IPS-20b (cell line): ENCODE data around the gene CYB5R3.
"Not testable (repeated sequence)": the region's sequence is repeated elsewhere in the genome, so short reads cannot be mapped to it uniquely, and the experiment has no call there.

Experiments
- H3K27ac ChIP-seq: one replicate; pipeline ENCODE4 v1.5.1; 2013; ENCODE audit warnings: low read length
- H3K27me3 ChIP-seq: 2 replicates; pipeline ENCODE4 v1.6.1; 2013; ENCODE audit warnings: mild to moderate bottlenecking, low read length, inconsistent platforms; ENCODE audit not compliant: insufficient read depth
- H3K36me3 ChIP-seq: 2 replicates; pipeline ENCODE4 v1.6.1; 2013; ENCODE audit warnings: low read depth, mild to moderate bottlenecking, inconsistent platforms, low read length, moderate library complexity; ENCODE audit not compliant: insufficient read depth
- H3K4me1 ChIP-seq: 2 replicates; pipeline ENCODE4 v1.6.1; 2013; ENCODE audit warnings: mild to moderate bottlenecking, control low read depth, inconsistent platforms, low read length, moderate library complexity; ENCODE audit not compliant: insufficient read depth
- H3K4me3 ChIP-seq: 2 replicates; pipeline ENCODE4 v1.5.1; 2013; ENCODE audit warnings: mild to moderate bottlenecking, low read length, inconsistent platforms
- H3K9ac ChIP-seq: 2 replicates; pipeline ENCODE4 v1.6.1; 2013; ENCODE audit warnings: low read depth, mild to moderate bottlenecking, inconsistent platforms, low read length, moderate library complexity
- H3K9me3 ChIP-seq: 2 replicates; pipeline ENCODE4 v1.6.1; 2013; ENCODE audit warnings: mild to moderate bottlenecking, low read depth, low read length, inconsistent platforms; ENCODE audit not compliant: insufficient read depth

The CYB5R3 gene

GRCh38 chr22:42626431-42626830, 22.8 kb downstream of the CYB5R3 start:
- Histone ChIP-seq H3K27me3 (no peaks in the 10 kb centered on the region), H3K4me3 (no peak overlapping the region), H3K9ac (no peak overlapping the region), H3K4me1 (no peaks in the 10 kb centered on the region), H3K36me3 (peaks cover 61% of the 10 kb centered on the region), H3K27ac (no peak overlapping the region), H3K9me3 (no peaks in the 10 kb centered on the region)

GRCh38 chr22:42625416-42625815, 23.8 kb downstream of the CYB5R3 start:
- Histone ChIP-seq H3K9ac (no peak overlapping the region), H3K36me3 (peaks cover 57% of the 10 kb centered on the region)

GRCh38 chr22:42624551-42625106, 24.6 kb downstream of the CYB5R3 start:
- peaks cover 55% of the 10 kb centered on the region for H3K36me3 ChIP-seq
- H3K9me3 ChIP-seq = no peaks in the 10 kb centered on the region
- no peak overlapping the region for H3K9ac ChIP-seq
- H3K27me3 ChIP-seq = no peaks in the 10 kb centered on the region
- H3K27ac ChIP-seq = no peak overlapping the region
- no peak overlapping the region for H3K4me3 ChIP-seq
- no peaks in the 10 kb centered on the region for H3K4me1 ChIP-seq

More at GRCh38 chr22:42625416-42625815, 23.8 kb downstream of the CYB5R3 start:
- Histone ChIP-seq H3K27me3 (no peaks in the 10 kb centered on the region), H3K9me3 (no peaks in the 10 kb centered on the region), H3K4me1 (no peaks in the 10 kb centered on the region), H3K4me3 (no peak overlapping the region), H3K27ac (no peak overlapping the region)

GRCh38 chr22:42623756-42624441, 25.3 kb downstream of the CYB5R3 start:
- Histone ChIP-seq H3K36me3 (peaks cover 60% of the 10 kb centered on the region), H3K9me3 (no peaks in the 10 kb centered on the region), H3K27ac (no peak overlapping the region), H3K4me3 (no peak overlapping the region), H3K9ac (no peak overlapping the region), H3K4me1 (no peaks in the 10 kb centered on the region), H3K27me3 (no peaks in the 10 kb centered on the region)

- no peaks in the 10 kb centered on the region for H3K27me3 ChIP-seq
- no peak overlapping the region for H3K27ac ChIP-seq
- H3K9me3 ChIP-seq = no peaks in the 10 kb centered on the region
- H3K4me3 ChIP-seq = no peak overlapping the region
- H3K4me1 ChIP-seq = no peaks in the 10 kb centered on the region
- peaks cover 55% of the 10 kb centered on the region for H3K36me3 ChIP-seq
- no peak overlapping the region for H3K9ac ChIP-seq
Observed at GRCh38 chr22:42623301-42623751, 25.9 kb downstream of the CYB5R3 start.

GRCh38 chr22:42622061-42622710, 27.0 kb downstream of the CYB5R3 start:
- H3K36me3 ChIP-seq = peaks cover 43% of the 10 kb centered on the region
- H3K4me3 ChIP-seq = no peak overlapping the region
- no peaks in the 10 kb centered on the region for H3K9me3 ChIP-seq
- H3K27ac ChIP-seq = no peak overlapping the region
- no peak overlapping the region for H3K9ac ChIP-seq
- no peaks in the 10 kb centered on the region for H3K27me3 ChIP-seq
- H3K4me1 ChIP-seq = no peaks in the 10 kb centered on the region; the same call in 1 of the 2 replicates

- H3K27ac ChIP-seq = no peak overlapping the region
- H3K9ac ChIP-seq = no peak overlapping the region
- H3K4me3 ChIP-seq = no peak overlapping the region
Observed at GRCh38 chr22:42621505-42622002, 27.6 kb downstream of the CYB5R3 start.

GRCh38 chr22:42620084-42620483, 29.1 kb downstream of the CYB5R3 start:
- H3K27me3 ChIP-seq = no peaks in the 10 kb centered on the region
- no peaks in the 10 kb centered on the region; the same call in 1 of the 2 replicates for H3K4me1 ChIP-seq
- H3K4me3 ChIP-seq = no peak overlapping the region
- H3K9ac ChIP-seq = no peak overlapping the region
- H3K27ac ChIP-seq = no peak overlapping the region
- no peaks in the 10 kb centered on the region for H3K9me3 ChIP-seq
- peaks cover 33% of the 10 kb centered on the region for H3K36me3 ChIP-seq

More at GRCh38 chr22:42621505-42622002, 27.6 kb downstream of the CYB5R3 start:
- no peaks in the 10 kb centered on the region for H3K27me3 ChIP-seq
- no peaks in the 10 kb centered on the region for H3K9me3 ChIP-seq
- peaks cover 37% of the 10 kb centered on the region for H3K36me3 ChIP-seq
- H3K4me1 ChIP-seq = no peaks in the 10 kb centered on the region; the same call in 1 of the 2 replicates

- no peak overlapping the region for H3K9ac ChIP-seq
- H3K4me1 ChIP-seq = no peaks in the 10 kb centered on the region; the same call in 1 of the 2 replicates
- H3K27ac ChIP-seq = no peak overlapping the region
- H3K4me3 ChIP-seq = no peak overlapping the region
- no peaks in the 10 kb centered on the region for H3K9me3 ChIP-seq
- H3K27me3 ChIP-seq = no peaks in the 10 kb centered on the region
- H3K36me3 ChIP-seq = peaks cover 30% of the 10 kb centered on the region
Observed at GRCh38 chr22:42619261-42620063, 29.7 kb downstream of the CYB5R3 start.

- H3K27me3 ChIP-seq = no peaks in the 10 kb centered on the region
- no peak overlapping the region for H3K4me3 ChIP-seq
- no peak overlapping the region for H3K9ac ChIP-seq
- H3K27ac ChIP-seq = no peak overlapping the region
- H3K9me3 ChIP-seq = no peaks in the 10 kb centered on the region
- H3K36me3 ChIP-seq = peaks cover 15% of the 10 kb centered on the region
- peaks cover 3% of the 10 kb centered on the region; the same call in 1 of the 2 replicates for H3K4me1 ChIP-seq
Observed at GRCh38 chr22:42617155-42617983, 31.8 kb downstream of the CYB5R3 start.

- H3K27me3 ChIP-seq, H3K27ac ChIP-seq, H3K9me3 ChIP-seq, H3K4me1 ChIP-seq: not testable (repeated sequence)
- H3K9ac ChIP-seq = peak overlapping the region; percentile 11; the same call in 1 of the 2 replicates
- H3K36me3 ChIP-seq = peaks cover 23% of the 10 kb centered on the region
- H3K4me3 ChIP-seq = peak overlapping the region; percentile 33
Observed at GRCh38 chr22:42615860-42616175, 33.4 kb downstream of the CYB5R3 start.
